PFSK-1 (cell line): ENCODE data around the gene RAD51B.

Source experiments
- FOXP2 ChIP-seq: optimal IDR thresholded peaks from 2 replicates; pipeline ENCODE3; 2011; ENCODE audit warnings: borderline replicate concordance, control low read depth, inconsistent platforms; ENCODE audit not compliant: insufficient read depth; ENCODE audit errors: extremely low read length, extremely low read depth
- POLR2AphosphoS5 ChIP-seq: IDR thresholded peaks from 2 replicates; pipeline ENCODE4 v1.6.1; 2012; ENCODE audit warnings: low read depth, mild to moderate bottlenecking, control low read depth, low read length, moderate library complexity
- REST ChIP-seq, 2 experiments: IDR thresholded peaks; 2 replicates each; pipeline versions ENCODE4 v1.6.1 to v1.8.0; 2011 to 2012; ENCODE audit warnings: low read depth in 2 of 2, low read length in 2 of 2, control low read depth in 1 of 2, inconsistent platforms in 1 of 2, mild to moderate bottlenecking in 1 of 2, moderate library complexity in 1 of 2; ENCODE audit not compliant: insufficient read depth in 1 of 2
- SIN3A ChIP-seq: IDR thresholded peaks from 2 replicates; pipeline ENCODE4 v1.6.1; 2012; ENCODE audit warnings: mild to moderate bottlenecking, low read length, moderate library complexity, borderline replicate concordance; ENCODE audit not compliant: insufficient read depth
- TAF1 ChIP-seq: IDR thresholded peaks from 2 replicates; pipeline ENCODE4 v1.6.1; 2012; ENCODE audit warnings: low read length, control low read depth, borderline replicate concordance; ENCODE audit not compliant: insufficient read depth

RAD51B gene

GRCh38 chr14:68547305-68548193 is 728.0 kb downstream of the RAD51B start:
- TF ChIP-seq REST (IDR thresholded peaks at IDR 0.05; ENCODE audit: insufficient read depth in 1 of 2, low read depth in 2 of 2, low read length in 2 of 2) = no peak
- no peak for TF ChIP-seq SIN3A
- TF ChIP-seq TAF1 = no peak
- no peak for TF ChIP-seq FOXP2
- TF ChIP-seq POLR2AphosphoS5 = no peak

- TF ChIP-seq REST (IDR thresholded peaks at IDR 0.05; ENCODE audit: insufficient read depth in 1 of 2, low read depth in 2 of 2, low read length in 2 of 2) (no peak), TAF1 (no peak), FOXP2 (peak; percentile 82)
These were observed 728.9 kb downstream of the RAD51B start for GRCh38 chr14:68548194-68549076.

- no peak for TF ChIP-seq POLR2AphosphoS5
- no peak for TF ChIP-seq FOXP2
- no peak for TF ChIP-seq TAF1
- TF ChIP-seq REST (IDR thresholded peaks at IDR 0.05; ENCODE audit: insufficient read depth in 1 of 2, low read depth in 2 of 2, low read length in 2 of 2) = no peak
- no peak for TF ChIP-seq SIN3A
These were observed 730.7 kb downstream of the RAD51B start for GRCh38 chr14:68550338-68550715.

- no peak for TF ChIP-seq SIN3A
- no peak for TF ChIP-seq POLR2AphosphoS5
- TF ChIP-seq REST (IDR thresholded peaks at IDR 0.05; ENCODE audit: insufficient read depth in 1 of 2, low read depth in 2 of 2, low read length in 2 of 2) = no peak
- TF ChIP-seq FOXP2 = no peak
- TF ChIP-seq TAF1 = no peak
These were observed 731.6 kb downstream of the RAD51B start for GRCh38 chr14:68551045-68551683.
